Esophagus muscularis mucosa (tissue), 4 donors: Measurements from ENCODE around the gene GLB1L3. TPM values are rescaled to one million over a fixed set of nuclear protein-coding genes. Genes with fewer than 3 reads are reported as not detected.

Experiments
- DNase-seq: peaks from one replicate; pipeline ENCODE4 v3.0.0-alpha.2; 2017; ENCODE audit errors: extremely low spot score
- H3K27ac ChIP-seq, 4 donors: fragments of 200-600 bp; sonication (generic); replicated peaks in 1 of 4; 1 replicate in 3 of 4; 2 replicates in 1 of 4; pipeline ENCODE4 v1.5.1; 2016 to 2019; ENCODE audit warnings: mild to moderate bottlenecking in 1 of 4
- H3K27me3 ChIP-seq, 4 donors: fragments of 200-600 bp; sonication (generic); one replicate each; pipeline versions ENCODE4 v1.5.1 to v1.6.0; 2016 to 2019
- H3K36me3 ChIP-seq, 4 donors: fragments of 200-600 bp; sonication (generic); one replicate each; pipeline ENCODE4 v1.5.1; 2016 to 2019
- H3K4me1 ChIP-seq, 4 donors: fragments of 200-600 bp; sonication (generic); one replicate each; pipeline ENCODE4 v1.5.1; 2016 to 2019
- H3K4me3 ChIP-seq, 4 donors: fragments of 200-600 bp; sonication (generic); 1 replicate in 2 of 4; 2 replicates in 2 of 4; pipeline ENCODE4 v1.5.1; 2016 to 2019; ENCODE audit warnings: mild to moderate bottlenecking in 4 of 4, moderate library complexity in 1 of 4
- H3K9me3 ChIP-seq, 4 donors: fragments of 200-600 bp; sonication (generic); 1 replicate in 3 of 4; 2 replicates in 1 of 4; pipeline ENCODE4 v1.5.1; 2016 to 2019
- CTCF ChIP-seq, 3 experiments: fragments of 200-600 bp in 2 of 3; fragments of 450-650 bp in 1 of 3; sonication (generic) in 2 of 3; IDR thresholded peaks; one replicate each; pipeline ENCODE4 v1.5.1; 2017 to 2019; ENCODE audit warnings: antibody characterized with exemption in 3 of 3, mild to moderate bottlenecking in 2 of 3, moderate library complexity in 1 of 3
- EP300 ChIP-seq: sonication (generic); formaldehyde crosslinking; IDR thresholded peaks from one replicate; pipeline ENCODE4 v1.6.1; 2017; ENCODE audit warnings: antibody characterized with exemption
- POLR2A ChIP-seq: fragments of 450-650 bp; IDR thresholded peaks from one replicate; pipeline ENCODE4 v1.6.1; 2017; ENCODE audit warnings: antibody characterized with exemption, moderate library complexity, mild to moderate bottlenecking, low read depth
- POLR2AphosphoS5 ChIP-seq, 2 donors: sonication (generic); formaldehyde crosslinking; IDR thresholded peaks; one replicate each; pipeline ENCODE4 v1.6.1; 2017; ENCODE audit warnings: antibody characterized with exemption in 2 of 2
- WGBS: methylation state at CpG from one replicate; pipeline ENCODE4 v1.1.5; 2018; 5-methylcytosine and 5-hydroxymethylcytosine counted together
- intact Hi-C: fragments of 100-400 bp; cut with DNase I; formaldehyde crosslinking; loops from one replicate; pipeline ENCODE4 v1.15.1; 2023
- total RNA-seq, 4 donors: library from RNA; depleted of rRNA; stranded (reverse); fragments of >200 nt; gene quantifications; one replicate each; pipeline versions ENCODE4 v1.1.0 to v1.2.1, GENCODE V29; 2016

GLB1L3 gene
- total RNA-seq, 4 donors from 2014 or later = 0.29 to 0.42 (median 0.32) TPM; not detected in 1

GRCh38 chr11:134266440-134266839, 9.7 kb upstream of the GLB1L3 start:
- Histone ChIP-seq H3K27me3 (peaks cover 0 to 22% (median 2%) of the 10 kb centered on the region in 4 donors), H3K36me3 (peaks cover 18 to 40% (median 33%) of the 10 kb centered on the region in 4 donors), H3K9me3 (no peaks in the 10 kb centered on the region), H3K4me3 (no peak overlapping the region), H3K4me1 (no peaks in the 10 kb centered on the region), H3K27ac (peak overlapping the region in 1 of 4 donors; percentile 13)
- DNase-seq = no peak
- intact Hi-C loops = no loop called here
- WGBS = 87% methylated on average over 5 of the region's 5 CpGs
- TF ChIP-seq POLR2AphosphoS5 (IDR thresholded peaks at IDR 0.05) (no peak), POLR2A (no peak)

DNA sequence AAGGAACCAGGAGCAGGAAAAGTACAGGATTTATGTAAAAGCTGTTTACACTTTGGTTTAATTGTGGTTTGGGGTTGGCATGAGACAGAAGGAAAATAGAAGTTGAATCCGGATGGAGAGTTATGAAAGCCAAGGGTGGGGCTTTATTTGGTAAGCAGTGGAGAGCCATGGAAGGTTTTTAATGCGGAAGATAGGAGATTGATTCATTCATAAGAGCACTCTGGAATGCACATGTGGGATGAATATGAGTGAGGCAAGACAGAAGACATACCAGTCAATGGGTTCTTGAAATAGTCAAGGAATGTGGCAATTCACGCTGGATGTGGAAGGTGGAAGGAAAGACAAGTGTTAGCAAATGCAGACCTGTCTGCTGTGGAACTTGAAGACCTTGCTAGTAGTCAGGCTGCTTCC, 9.3 kb upstream of the GLB1L3 start:
- Histone ChIP-seq H3K36me3 (peaks cover 14 to 36% (median 28%) of the 10 kb centered on the region in 4 donors), H3K4me3 (no peak overlapping the region), H3K27me3 (peaks cover 0 to 26% (median 2%) of the 10 kb centered on the region in 4 donors), H3K4me1 (no peaks in the 10 kb centered on the region), H3K27ac (peak overlapping the region in 1 of 4 donors; percentile 13), H3K9me3 (no peaks in the 10 kb centered on the region)
- intact Hi-C loops = no loop called here
- WGBS = 24% methylated on average over 3 of the region's 3 CpGs
- DNase-seq = no peak
- TF ChIP-seq EP300 (no peak), CTCF (IDR thresholded peaks at IDR 0.05) (no peak), POLR2A (no peak), POLR2AphosphoS5 (IDR thresholded peaks at IDR 0.05) (no peak)

DNA sequence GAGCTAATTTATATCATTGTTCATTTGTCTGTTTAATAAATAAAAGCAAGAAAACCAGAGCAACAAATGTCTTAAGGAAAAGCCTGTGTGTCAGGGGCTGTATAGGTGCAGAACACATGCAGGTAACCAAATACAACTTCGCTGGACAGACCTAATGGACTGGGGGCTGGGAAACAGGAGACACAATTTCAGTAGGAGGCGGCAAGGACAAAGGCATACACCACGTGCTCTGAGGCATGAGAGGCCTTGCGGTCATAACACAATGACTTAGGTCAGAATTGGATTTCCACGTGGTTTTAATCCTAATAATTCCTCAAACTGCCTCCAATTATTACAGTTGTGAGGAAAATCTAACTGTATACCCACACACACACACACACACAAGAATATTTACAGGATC, 8.7 kb upstream of the GLB1L3 start:
- 74% methylated on average over 5 of the region's 5 CpGs for WGBS
- intact Hi-C loops = no loop called here

GRCh38 chr11:134267966-134268365, 8.2 kb upstream of the GLB1L3 start:
- intact Hi-C loops = no loop called here
- Histone ChIP-seq H3K4me3 (no peak overlapping the region), H3K36me3 (peaks cover 5 to 25% (median 18%) of the 10 kb centered on the region in 4 donors), H3K9me3 (no peaks in the 10 kb centered on the region), H3K27me3 (peaks cover 0 to 37% (median 3%) of the 10 kb centered on the region in 4 donors), H3K4me1 (no peaks in the 10 kb centered on the region), H3K27ac (no peak overlapping the region)
- TF ChIP-seq EP300 = no peak
- no peak for TF ChIP-seq CTCF (IDR thresholded peaks at IDR 0.05)
- no peak for TF ChIP-seq POLR2AphosphoS5 (IDR thresholded peaks at IDR 0.05)
- no peak for TF ChIP-seq POLR2A
- DNase-seq = no peak
- WGBS = 86% methylated on average over 11 of the region's 11 CpGs

More for the DNA sequence above, 8.7 kb upstream of the GLB1L3 start:
- no peaks in the 10 kb centered on the region for H3K9me3 ChIP-seq
- no peaks in the 10 kb centered on the region for H3K4me1 ChIP-seq
- no peak for TF ChIP-seq POLR2AphosphoS5 (IDR thresholded peaks at IDR 0.05)
- TF ChIP-seq POLR2A = no peak
- no peak for TF ChIP-seq CTCF (IDR thresholded peaks at IDR 0.05)
- no peak for TF ChIP-seq EP300
- H3K36me3 ChIP-seq = peaks cover 8 to 30% (median 23%) of the 10 kb centered on the region in 4 donors
- no peak overlapping the region for H3K27ac ChIP-seq
- DNase-seq = no peak
- H3K27me3 ChIP-seq = peaks cover 0 to 32% (median 2%) of the 10 kb centered on the region in 4 donors
- H3K4me3 ChIP-seq = no peak overlapping the region

DNA sequence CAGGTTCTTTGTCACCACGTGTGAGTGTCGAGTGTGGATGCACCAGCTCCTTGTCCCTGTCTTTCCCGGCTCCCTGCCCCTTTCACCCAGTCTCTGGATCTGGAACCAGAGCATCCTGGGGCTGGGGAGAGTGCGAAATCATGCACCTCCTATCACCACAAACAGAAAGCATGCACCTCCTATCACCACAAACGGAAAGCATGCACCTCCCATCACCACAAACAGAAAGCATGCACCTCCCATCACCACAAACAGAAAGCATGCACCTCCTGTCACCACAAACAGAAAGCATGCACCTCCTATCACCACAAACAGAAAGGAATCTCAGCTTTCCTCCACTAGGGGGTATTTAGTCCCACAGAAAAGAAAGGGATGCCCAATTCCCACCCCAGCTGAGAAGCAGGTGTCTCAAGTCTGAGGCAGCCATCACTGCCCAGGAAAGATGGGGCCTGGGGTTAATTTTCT, 5.9 kb upstream of the GLB1L3 start:
- H3K36me3 ChIP-seq = peaks cover 0 to 2% (median under 1%) of the 10 kb centered on the region in 4 donors
- no peak overlapping the region for H3K27ac ChIP-seq
- no peak for DNase-seq
- no peaks in the 10 kb centered on the region for H3K9me3 ChIP-seq
- peaks cover 0 to 60% (median 20%) of the 10 kb centered on the region in 4 donors for H3K27me3 ChIP-seq
- peaks cover 0 to under 1% (median under 1%) of the 10 kb centered on the region in 4 donors for H3K4me1 ChIP-seq
- intact Hi-C loops = no loop called here
- TF ChIP-seq EP300 (no peak), POLR2A (no peak), POLR2AphosphoS5 (IDR thresholded peaks at IDR 0.05) (no peak), CTCF (IDR thresholded peaks at IDR 0.05) (no peak)
- no peak overlapping the region for H3K4me3 ChIP-seq
- whole genome bisulfite sequencing = 61% methylated on average over 5 of the region's 5 CpGs
